Activated CD8-positive, alpha-beta memory T cell treated with anti-CD3 and anti-CD28 coated beads for 1 hour (primary cell): ENCODE results near the gene ARHGEF6.

Source experiments
- DNase-seq, 2 donors: peaks; one replicate each; pipeline ENCODE4 v3.0.0-alpha.2; 2020; ENCODE audit warnings: low read depth in 1 of 2; ENCODE audit errors: extremely low read depth in 1 of 2

The ARHGEF6 gene

DNA sequence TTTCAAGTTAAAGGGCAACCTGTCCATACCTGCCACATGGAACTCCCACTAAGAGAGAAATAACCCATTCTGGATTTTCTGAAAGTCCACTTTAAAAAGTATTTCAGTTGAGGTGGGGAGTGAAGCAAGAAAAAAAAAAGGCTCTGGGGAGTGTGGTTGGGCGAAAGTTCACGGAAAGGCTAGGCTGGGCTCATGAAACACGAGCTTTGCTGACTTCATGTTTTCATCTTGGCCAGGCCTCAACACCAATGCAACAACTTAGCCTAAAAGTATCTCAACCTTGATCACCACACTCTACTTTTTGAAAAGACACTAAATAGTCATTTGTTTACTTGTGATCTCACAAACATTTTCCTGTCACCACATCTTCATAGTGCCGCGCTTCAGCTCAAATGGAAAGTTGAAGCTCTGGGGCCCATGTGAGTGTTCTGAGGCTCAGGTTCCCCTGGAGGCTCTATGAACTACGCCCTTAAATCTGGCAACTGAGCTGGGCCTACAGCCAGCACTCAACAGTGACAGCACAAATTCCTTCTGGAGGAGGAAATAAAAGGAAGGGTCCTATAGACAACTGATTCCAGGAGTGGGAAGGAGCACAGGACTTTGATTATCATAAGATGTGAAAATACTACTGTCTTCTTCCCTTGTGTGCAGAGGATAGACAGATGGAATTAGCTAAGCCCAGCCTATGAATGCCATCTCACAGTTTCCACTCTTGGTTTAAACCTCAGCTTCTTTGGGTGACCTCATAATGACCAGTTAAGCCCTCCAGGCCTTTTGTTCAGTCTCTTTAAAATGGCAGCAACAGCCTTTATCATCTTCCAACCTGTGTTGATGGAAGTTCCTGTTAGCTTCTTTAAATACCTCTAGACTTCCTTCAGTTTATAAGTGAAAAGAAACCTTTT, 127.7 kb downstream of the ARHGEF6 start:
- no peak for DNase-seq

- DNase-seq, result no peak
Measured at GRCh38 chrX:136650811-136651210, 129.9 kb downstream of the ARHGEF6 start.

GRCh38 chrX:136647677-136648360, 132.9 kb downstream of the ARHGEF6 start, which contains the start of gene CD40LG:
TSS of gene CD40LG (plus strand) at chrX:136648158. CDS start at chrX:136648249, 91 bp downstream.
- DNase-seq, result no peak

GRCh38 chrX:136646602-136647239, 134.0 kb downstream of the ARHGEF6 start:
- DNase-seq, result no peak

DNA sequence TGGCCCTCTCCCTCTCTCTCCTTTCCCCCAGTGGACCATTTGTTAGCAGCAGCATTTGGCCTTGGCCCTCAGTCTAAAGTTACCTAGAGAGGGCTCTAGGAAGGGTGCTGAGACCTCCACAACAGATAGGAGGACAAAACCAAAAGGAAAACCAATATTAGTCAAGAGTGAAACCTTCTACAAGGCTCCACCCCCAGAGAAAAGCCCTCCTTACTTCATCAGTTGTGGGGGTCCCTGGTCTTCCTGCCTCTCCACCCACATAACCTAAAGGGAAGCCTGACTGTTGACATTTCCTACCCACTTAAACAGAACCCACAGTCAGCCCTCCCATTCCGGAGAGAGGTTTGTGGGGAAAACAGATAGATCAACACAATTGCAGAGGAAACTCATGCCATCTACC, 137.5 kb downstream of the ARHGEF6 start:
- no peak for DNase-seq

- no peak for DNase-seq
Measured at GRCh38 chrX:136639506-136640176, 141.1 kb downstream of the ARHGEF6 start.

DNA sequence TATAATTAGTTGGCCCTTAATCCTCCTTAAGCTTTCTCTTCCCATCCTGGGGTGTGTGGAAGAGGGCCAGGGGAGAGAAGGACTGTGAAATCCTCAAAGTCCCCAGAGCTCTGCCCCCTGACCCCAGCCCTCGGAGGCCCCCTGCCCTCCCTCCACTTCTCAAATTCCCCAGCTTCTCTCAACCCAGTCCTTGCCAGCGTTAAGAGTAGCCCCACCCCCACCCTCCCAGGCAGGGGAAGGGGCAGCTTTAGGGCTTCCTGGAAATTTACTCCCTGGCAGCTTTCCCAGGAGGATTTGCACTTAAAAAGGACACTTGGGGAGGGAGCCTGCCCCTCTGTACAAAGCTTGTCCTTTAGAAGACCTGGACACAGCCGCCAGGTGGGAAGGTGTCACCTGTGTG, 144.6 kb downstream of the ARHGEF6 start:
- DNase-seq, result no peak

GRCh38 chrX:136635235-136635634, 145.5 kb downstream of the ARHGEF6 start:
- DNase-seq, result no peak

DNA sequence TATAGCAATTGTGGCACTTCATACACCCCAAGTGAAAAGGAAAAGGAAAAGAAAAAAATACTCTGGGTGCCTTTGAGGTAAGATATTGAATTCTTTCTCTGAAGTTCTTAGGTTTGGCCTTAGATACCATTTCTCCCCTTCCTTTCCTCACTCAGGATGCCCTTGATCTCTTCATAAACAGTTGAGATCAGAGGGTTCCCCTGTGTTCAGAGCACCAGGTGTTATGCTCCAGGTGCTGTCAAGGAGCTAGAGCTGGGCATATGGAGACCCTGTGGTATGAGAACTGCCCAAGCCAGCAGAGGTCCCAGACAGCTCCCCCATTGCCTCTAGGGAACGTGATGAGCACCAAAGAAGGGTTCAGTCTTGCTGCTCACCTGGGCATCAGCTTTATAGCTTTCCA, 149.9 kb downstream of the ARHGEF6 start:
- DNase-seq, result no peak

DNA sequence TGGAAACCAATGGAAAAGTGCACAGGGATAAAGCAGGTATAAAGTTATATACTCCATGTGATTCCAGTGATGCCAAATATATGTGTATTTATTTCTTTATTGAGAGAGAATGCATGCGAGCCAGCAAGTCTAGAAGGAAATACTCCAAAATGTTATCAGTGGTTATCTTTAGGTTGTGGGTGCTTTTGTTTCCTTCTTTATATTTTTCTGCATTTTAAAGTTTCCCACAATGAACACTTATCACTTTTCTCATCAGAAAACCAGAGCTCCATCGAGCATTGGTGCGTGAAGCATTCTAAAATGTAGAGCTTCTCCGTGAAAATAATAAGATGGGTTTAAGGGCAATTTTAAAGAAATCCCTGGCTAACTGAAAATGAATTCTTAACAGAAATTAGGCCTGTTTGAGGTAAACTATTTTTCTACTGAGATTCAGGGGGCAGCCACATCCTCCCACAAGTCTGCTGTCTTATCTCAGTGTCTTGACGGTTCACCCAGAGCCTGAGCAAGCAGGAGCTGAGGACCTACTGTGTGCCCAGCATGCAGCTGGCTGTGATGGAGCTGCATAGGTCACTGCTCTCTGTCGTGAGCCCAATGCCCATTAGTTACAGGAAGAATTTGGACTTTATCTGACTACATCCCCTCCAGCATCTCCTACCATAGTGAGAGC, 151.5 kb downstream of the ARHGEF6 start:
- DNase-seq, result no peak

GRCh38 chrX:136627409-136627808, 153.3 kb downstream of the ARHGEF6 start:
- no peak for DNase-seq

DNA sequence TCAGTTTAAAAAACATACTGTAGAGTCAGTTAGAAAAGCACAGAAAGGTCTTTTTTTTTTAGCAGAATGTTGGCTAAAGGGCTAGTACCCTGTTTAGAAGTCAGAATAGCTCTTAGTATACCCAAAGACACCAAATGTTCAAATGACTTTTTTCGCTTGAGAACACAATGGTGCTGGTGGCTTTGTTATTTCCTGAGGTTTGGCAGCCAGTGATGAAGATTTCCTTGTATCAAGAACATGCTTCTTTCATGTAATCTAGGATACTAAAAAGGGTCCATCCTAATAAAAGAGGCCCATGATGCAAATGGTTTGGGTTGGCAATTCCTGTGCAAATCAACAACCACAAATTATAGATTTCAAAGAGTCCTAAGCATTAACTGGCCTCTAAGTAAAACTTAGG, 153.8 kb downstream of the ARHGEF6 start:
- no peak for DNase-seq

DNA sequence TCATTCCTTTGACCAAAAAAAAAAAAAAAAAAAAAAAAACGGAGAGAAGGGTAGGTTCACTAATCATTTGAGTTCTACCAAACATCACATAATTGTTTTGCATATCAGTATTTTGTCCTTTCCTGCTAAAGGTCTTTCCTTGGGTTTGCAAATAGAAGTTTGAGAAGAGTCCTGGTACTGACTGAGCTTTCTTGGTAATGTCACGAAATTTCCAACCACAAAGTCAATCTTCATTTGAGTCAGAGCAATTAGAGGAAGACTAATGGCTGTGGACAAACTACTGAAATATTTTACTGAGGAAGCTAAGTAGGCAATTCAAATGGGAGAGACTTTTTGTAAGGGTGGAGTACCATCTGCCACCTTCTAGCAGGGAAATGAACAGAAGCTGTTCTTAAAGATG, 154.5 kb downstream of the ARHGEF6 start:
- DNase-seq, result no peak

DNA sequence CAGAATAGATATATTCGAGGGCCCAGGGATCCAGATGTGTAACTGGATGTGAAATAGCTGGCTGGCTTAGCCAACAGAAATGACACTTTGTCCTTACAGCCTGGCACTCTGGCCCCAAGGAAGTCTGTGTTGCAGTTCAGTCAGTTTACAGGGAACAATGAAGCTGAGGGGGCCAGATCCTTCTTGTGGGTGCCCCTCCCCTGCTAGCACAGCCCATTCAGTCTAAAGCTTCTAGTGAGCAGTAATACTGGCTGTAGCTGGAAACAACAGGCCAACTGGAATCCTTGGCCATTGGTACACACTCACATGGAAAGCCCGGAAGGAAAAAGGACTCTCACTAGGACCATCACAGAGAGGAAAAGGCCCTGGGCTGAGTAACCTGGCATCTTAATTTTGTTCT, 155.5 kb downstream of the ARHGEF6 start:
- no peak for DNase-seq

DNA sequence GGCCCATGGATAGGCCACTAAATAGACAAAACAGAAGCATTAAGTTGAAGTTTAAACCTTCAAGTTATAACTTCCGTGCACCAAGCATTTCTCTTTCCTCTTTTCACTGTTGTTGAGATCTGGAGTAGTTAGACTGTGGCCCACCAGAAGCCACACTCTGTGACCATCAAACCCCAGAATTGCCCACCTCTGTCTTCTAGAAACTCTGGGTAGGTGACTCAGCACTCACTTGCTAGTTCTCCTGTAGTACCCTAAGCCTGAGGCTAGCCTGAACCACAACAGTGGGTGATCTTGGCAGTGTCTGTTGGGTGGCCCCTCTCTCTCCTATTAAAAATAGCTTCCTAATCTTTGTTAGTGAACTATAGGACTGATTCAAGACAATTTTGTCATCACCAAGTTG, 157.3 kb downstream of the ARHGEF6 start:
- no peak for DNase-seq

DNA sequence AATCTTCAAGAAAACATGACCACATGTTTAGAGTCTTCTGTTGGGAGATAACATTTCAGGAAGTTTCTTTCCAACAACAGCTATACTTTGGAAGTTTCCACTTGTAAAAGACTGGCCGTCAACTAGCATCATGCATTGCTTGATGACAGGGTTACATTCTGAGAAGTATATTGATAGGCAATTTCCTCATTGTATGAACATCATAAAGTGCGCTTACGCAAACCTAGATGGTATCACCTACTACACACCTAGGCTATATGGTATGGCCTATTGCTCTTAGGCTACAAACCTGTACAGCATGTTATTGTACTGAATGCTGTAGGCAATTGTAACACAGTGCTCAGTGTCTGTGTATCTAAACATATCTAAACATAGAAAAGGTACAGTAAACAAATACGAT, 158.2 kb downstream of the ARHGEF6 start:
- no peak for DNase-seq

DNA sequence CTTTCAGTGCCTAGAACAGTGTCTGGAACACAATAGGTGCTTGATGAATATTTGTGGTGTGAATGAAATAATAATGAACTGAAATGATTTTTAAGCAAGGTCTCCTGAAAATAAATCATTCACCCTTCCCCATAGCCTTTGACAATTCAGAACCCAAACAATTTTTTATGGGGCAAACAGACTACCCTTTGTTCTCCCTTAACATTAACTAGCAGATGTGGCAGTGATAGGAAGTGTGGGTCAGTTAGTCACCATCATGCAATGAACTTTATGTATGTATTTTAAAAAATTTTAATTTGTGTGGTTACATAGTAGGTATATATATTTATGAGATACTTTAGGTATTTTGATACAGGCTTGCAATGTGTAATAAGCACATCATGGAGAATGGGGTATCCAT, 160.0 kb downstream of the ARHGEF6 start:
- no peak for DNase-seq

DNA sequence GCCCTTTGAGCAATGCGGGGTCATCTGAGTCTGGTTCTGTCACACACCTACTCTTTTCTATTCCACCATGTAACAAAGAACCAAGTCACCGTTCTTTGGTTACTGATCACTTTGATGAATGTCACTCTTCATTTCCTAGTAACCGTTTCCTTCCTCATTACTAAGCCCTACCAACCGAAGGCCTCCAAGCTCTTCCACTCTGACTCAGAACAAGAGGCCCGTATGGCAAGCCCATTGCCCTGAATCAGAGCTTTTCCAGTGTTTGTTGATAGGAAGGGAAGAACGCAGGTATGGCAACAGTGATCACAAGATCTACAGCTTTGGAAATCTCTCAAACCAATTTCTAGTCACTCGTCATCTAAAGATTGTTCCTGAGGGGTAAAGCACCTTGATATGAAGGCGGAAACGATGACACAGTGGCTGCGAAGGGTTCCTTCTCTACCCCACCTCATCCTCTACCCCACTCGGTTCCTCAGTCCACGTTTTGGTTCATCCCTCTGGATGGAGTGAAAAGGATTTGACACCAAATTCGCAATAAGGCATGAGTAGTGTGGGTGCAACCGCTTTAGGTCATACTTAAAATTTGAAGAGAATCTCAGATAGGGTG, 160.7 kb downstream of the ARHGEF6 start:
- DNase-seq, result no peak

DNA sequence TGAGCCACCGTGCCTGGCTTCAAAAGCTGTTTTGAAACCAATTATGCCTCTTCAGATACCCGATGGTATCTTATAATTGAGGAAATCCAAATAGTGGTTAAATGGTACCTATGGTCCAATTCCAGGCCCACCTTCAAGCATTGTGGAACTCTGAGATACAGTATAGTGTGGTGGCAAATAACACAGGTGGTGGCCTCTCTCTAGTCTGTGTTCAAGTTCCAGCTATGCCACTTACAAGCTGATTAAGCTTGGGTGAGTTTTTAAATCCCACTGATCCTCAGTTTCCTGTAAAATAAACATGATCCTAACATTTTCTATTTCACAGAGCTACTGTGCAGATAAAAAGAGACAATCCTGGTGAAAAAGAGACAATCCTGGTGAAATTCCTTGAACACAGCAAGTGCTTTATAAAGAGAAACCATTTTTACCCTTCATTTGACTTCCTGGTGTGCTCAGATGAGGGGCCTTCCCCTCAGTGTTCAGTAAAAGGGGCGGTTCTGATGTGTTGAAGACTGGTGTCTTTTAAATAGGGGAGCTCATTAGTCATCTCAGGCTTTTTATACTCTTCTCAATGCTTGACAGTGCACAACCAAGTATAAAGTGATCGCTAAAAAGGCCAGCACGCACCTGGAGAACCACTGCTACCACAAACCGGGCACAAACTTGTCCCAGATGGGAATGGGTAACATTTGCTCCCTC, 163.6 kb downstream of the ARHGEF6 start:
- DNase-seq, result no peak
